Effector memory CD4-positive, alpha-beta T cell (primary cell): ENCODE data around the gene ACP3.
"Not testable (repeated sequence)": the region's sequence is repeated elsewhere in the genome, so short reads cannot be mapped to it uniquely, and the experiment has no call there.

Experiments used
- DNase-seq, 3 donors: peaks; one replicate each; pipeline ENCODE4 v3.0.0-alpha.2; 2020
- H3K27ac ChIP-seq: 2 replicates; pipeline ENCODE4 v1.7.0; 2013; ENCODE audit warnings: mild to moderate bottlenecking, low read length, moderate library complexity; ENCODE audit not compliant: insufficient read depth, poor library complexity, severe bottlenecking
- H3K27me3 ChIP-seq: replicated peaks from 2 replicates; pipeline ENCODE4 v1.7.0; 2013; ENCODE audit warnings: mild to moderate bottlenecking, low read length; ENCODE audit not compliant: insufficient read depth, control insufficient read depth, poor library complexity, severe bottlenecking
- H3K36me3 ChIP-seq: 2 replicates; pipeline ENCODE4 v1.7.0; 2013; ENCODE audit warnings: mild to moderate bottlenecking, low read length, moderate library complexity; ENCODE audit not compliant: control insufficient read depth, insufficient read depth
- H3K4me1 ChIP-seq: 2 replicates; pipeline ENCODE4 v1.7.0; 2013; ENCODE audit warnings: low read length, mild to moderate bottlenecking; ENCODE audit not compliant: control insufficient read depth, insufficient read depth, poor library complexity, severe bottlenecking
- H3K4me3 ChIP-seq: 2 replicates; pipeline ENCODE4 v1.7.0; 2013; ENCODE audit warnings: low read length, low read depth, mild to moderate bottlenecking; ENCODE audit not compliant: insufficient read depth, poor library complexity, severe bottlenecking
- H3K9me3 ChIP-seq: 2 replicates; pipeline ENCODE4 v1.7.0; 2013; ENCODE audit warnings: mild to moderate bottlenecking, low read length, moderate library complexity; ENCODE audit not compliant: control insufficient read depth

ACP3 gene

DNA sequence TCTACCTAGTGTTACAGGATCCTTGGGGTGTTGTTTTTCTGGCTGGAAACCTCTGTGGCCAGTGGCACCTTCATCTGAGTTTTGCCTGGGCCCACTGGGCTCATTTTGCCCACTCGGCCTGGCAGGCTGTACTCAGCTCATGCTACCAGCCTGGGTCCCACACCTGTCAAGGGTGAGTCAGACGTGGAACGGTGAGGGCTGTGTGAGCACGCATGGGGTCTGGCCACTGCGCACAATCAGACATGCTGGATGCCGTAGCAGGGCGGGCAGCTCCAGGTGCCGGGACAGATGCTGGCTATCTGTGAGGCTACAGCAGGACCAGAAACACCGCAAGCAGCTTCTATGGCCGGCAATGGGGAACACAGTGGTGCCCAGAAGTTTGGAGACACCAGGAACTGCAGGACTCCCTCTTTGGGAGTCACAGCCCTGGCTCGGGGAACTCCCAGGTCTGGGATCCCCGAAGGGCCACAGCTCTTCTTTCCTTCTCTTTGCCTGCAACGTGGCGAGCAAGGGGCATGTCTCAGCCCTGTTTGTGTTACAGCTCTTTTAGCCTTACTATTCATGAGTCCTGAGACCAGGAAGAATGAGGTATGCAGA lies 64.2 kb downstream of the ACP3 start:
- H3K27ac ChIP-seq: no peak overlapping the region
- no peaks in the 10 kb centered on the region for H3K9me3 ChIP-seq
- no peaks in the 10 kb centered on the region for H3K4me1 ChIP-seq
- H3K4me3 ChIP-seq: no peak overlapping the region
- DNase-seq: no peak
- peaks cover 3% of the 10 kb centered on the region for H3K27me3 ChIP-seq
- H3K36me3 ChIP-seq: no peaks in the 10 kb centered on the region

DNA sequence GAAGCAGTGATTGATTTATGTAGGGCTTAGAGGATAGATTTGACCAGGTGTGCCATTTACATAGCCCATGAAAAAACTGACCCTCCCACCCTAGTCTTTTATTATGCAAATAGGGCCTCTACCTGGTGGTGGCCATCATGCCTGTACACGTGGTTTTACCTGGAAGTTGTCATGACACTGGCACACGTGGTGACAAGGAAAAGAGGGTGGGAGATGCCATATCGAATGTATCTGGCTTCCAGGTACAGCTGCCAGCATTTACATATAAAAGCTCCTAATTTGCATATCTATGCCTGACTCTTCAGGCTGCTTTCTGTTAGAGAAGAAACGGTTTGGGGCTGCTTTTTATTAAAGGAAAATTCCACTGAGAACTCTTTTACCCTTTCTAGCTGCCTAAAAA lies 65.1 kb downstream of the ACP3 start:
- DNase-seq: no peak
- H3K27ac ChIP-seq: no peak overlapping the region
- no peaks in the 10 kb centered on the region for H3K36me3 ChIP-seq
- no peak overlapping the region for H3K4me3 ChIP-seq
- H3K4me1 ChIP-seq: no peaks in the 10 kb centered on the region
- peaks cover 3% of the 10 kb centered on the region for H3K27me3 ChIP-seq
- H3K9me3 ChIP-seq: no peaks in the 10 kb centered on the region

DNA sequence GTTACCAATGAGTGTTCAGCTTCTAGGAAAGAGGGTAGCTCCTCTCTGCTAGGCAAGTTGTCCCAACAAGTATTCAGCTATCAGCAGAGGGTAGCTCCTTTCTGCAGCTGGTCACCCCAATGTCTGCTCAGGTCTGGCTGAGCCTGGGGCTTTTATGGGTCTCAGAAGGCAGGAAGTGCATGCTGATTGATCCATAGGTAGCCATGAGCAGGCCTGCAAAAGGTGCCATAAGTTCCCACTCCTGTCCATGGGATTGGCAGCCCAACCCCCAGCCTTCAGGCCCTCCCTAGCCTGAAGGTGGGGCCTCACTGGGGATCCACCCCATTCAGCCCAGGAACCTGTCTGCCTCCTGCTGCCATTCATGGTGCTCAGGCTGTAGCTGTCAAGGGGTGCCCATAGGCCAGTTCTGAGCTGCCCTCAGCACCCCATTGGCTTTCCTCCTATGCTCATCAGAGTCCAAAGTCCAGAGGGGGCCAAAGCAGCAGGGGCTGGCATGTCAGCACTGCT lies 65.5 kb downstream of the ACP3 start:
- H3K4me3 ChIP-seq: no peak overlapping the region
- no peak for DNase-seq
- no peaks in the 10 kb centered on the region for H3K9me3 ChIP-seq

DNA sequence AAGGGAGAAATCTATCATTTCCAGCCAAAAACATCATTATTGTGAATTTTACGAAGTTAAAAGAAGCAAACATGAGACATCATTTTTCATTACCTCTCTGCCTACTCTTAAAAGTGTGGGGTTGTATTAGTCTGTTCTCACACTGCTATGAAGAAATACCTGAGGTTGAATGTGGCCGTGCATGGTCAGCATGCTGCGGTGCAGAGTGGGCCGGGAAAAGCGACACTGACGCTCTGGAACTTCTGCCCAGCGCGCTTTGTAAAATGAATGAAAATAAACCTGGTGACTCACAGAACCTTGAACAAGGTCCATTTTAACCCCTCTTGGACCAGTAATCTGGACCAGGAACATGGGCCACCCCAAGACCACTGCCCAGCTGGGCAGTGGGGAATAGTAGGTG lies 69.1 kb downstream of the ACP3 start:
- H3K36me3 ChIP-seq: no peaks in the 10 kb centered on the region
- H3K4me1 ChIP-seq: no peaks in the 10 kb centered on the region
- H3K9me3 ChIP-seq: no peaks in the 10 kb centered on the region
- no peak overlapping the region for H3K4me3 ChIP-seq
- H3K27ac ChIP-seq: no peak overlapping the region
- DNase-seq: no peak
- no peaks in the 10 kb centered on the region for H3K27me3 ChIP-seq

More for the DNA sequence above, 65.5 kb downstream of the ACP3 start:
- Histone ChIP-seq H3K36me3 (no peaks in the 10 kb centered on the region), H3K27ac (no peak overlapping the region), H3K27me3 (peaks cover 3% of the 10 kb centered on the region), H3K4me1 (no peaks in the 10 kb centered on the region)

DNA sequence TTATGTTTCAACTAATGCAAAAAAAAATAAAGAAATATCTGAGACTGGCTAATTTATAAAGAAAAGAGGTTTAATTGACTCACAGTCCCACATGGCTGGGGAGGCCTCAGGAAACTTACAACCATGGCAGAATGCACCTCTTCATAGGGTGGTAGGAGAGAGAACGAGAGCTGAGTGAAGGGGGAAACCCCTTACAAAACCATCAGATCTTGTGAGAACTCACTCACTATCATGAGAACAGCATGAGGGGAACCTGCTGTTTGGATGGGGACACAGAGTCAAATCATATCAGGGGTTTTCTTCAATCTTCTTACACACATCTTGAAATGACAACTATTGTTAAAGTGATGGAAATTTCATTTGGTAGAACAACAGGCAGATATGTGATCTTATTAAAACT lies 75.5 kb downstream of the ACP3 start:
- H3K27ac ChIP-seq, H3K36me3 ChIP-seq, H3K4me1 ChIP-seq, H3K9me3 ChIP-seq, DNase-seq, H3K4me3 ChIP-seq, H3K27me3 ChIP-seq: not testable (repeated sequence)

DNA sequence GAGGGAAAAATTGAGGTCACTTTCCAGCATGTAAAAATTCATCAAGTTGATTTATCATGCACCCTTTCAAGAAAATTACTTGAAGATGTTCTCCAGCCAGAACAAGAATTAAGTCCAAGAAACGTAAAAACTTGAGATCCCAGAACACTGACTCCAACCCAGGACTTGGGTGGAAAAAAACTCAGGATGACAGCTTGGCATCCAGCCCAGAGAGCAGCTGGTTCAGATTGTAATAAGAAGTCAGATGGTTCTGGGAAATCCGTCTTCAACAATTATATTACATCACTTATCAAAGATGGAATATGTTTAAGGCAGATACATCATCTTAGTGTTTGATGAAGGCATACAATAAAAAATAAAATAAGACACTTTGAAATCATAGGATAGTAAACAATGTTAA lies 77.1 kb downstream of the ACP3 start:
- H3K9me3 ChIP-seq: no peaks in the 10 kb centered on the region
- H3K27me3 ChIP-seq: no peaks in the 10 kb centered on the region
- H3K36me3 ChIP-seq: no peaks in the 10 kb centered on the region
- no peak overlapping the region for H3K4me3 ChIP-seq
- H3K4me1 ChIP-seq: no peaks in the 10 kb centered on the region
- DNase-seq: no peak
- H3K27ac ChIP-seq: no peak overlapping the region

DNA sequence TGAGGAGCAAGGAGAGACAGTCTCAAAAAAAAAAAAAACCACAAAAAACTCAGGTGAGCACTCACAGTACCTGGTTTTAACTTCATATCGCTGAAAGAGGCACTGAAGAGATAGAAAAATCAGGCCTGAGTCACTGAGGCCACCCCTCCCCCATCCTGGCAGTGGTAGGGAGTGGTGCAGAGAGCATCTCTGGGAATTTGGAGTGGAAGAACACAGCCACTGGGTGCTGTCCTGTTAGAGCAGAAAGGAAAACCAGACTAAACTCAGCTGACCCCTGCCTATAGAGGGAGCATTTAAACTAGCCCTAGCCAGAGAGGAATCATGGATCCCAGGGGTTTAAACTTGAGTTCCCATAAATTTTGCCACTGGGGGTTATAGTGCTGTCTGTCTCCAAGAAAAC lies 77.9 kb downstream of the ACP3 start:
- H3K27ac ChIP-seq: no peak overlapping the region
- H3K9me3 ChIP-seq: no peaks in the 10 kb centered on the region
- H3K27me3 ChIP-seq: no peaks in the 10 kb centered on the region
- no peaks in the 10 kb centered on the region for H3K4me1 ChIP-seq
- H3K36me3 ChIP-seq: no peaks in the 10 kb centered on the region
- H3K4me3 ChIP-seq: no peak overlapping the region
- DNase-seq: no peak

DNA sequence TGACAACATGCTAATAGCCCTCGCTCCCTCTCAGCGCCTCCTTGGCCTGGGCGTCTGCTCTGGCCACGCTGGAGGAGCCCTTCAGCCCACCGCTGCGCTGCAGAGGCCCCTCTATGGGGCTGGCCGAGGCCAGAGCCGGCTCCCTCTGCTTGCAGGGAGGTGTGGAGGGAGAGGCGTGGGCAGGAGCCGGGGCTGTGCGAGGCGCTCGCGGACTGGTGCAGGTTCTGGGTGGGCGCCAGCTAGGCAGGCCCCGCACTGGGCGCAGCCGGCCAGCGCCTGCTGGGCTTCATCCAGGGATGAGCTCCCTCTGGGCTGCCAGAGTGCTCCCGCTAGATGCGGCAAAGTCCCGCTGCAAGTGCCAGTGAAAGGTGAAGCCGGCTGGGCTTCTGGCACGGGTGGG lies 79.0 kb downstream of the ACP3 start:
- Histone ChIP-seq H3K27me3 (no peaks in the 10 kb centered on the region), H3K27ac (no peak overlapping the region), H3K9me3 (no peaks in the 10 kb centered on the region), H3K36me3 (no peaks in the 10 kb centered on the region), H3K4me3 (no peak overlapping the region), H3K4me1 (no peaks in the 10 kb centered on the region)
- DNase-seq: no peak

DNA sequence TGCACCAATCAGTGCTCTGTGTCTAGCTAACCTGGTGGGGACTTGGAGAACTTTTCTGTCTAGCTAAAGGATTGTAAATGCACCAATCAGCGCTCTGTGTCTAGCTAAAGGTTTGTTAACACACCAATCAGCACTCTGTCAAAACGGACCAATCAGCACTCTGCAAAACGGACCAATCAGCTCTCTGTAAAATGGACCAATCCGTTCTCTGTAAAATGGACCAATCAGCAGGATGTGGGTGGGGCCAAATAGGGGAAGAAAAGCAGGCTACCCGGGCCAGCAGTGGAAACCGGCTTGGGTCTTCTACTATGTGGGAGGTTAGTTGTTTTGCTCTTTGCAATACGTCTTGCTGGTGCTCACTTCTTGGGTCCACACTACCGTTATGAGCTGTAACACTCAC lies 79.6 kb downstream of the ACP3 start:
- H3K4me3 ChIP-seq, DNase-seq, H3K27ac ChIP-seq, H3K36me3 ChIP-seq, H3K9me3 ChIP-seq, H3K27me3 ChIP-seq, H3K4me1 ChIP-seq: not testable (repeated sequence)

DNA sequence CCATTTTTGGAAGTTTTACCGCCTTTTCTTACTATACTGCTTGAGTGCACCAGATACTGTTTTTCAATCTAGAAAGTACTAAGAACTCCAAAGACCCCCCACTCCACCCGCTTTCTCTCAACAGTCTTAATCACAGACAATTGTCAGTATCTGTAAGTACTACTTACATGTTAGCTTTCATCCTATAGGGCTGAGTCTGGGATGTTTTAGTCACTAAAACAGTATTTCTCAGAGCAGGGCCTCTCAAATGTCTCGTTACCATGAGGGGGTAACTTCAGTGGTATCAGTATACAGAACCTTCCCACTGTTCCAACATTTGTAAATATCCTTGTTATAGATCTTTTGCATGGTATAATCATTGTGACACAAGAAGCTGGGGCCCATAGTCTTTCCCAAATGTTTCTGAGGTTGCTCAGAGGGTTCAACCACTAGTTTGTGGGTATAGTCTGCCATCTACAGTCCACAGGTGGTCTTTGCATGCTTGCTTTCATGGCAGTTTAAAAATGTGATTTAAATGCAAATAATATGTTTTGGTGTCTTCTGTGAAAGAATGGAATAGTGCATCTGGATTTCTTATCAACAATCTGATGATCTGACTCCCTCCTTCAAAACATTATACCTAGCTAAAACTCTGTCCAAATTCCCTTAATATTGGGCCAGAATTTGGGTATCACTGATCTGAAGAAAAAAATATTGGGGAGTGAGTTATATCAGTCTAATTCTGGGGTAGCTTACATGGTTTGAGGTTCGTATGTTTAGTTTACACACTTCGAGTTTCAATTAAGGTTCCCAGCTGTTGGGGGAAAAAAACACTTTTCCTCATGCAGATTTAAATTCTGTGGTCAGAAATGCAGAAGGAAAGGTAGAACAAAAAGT lies 82.1 kb downstream of the ACP3 start:
- Histone ChIP-seq H3K4me1 (no peaks in the 10 kb centered on the region), H3K36me3 (no peaks in the 10 kb centered on the region), H3K27me3 (no peaks in the 10 kb centered on the region), H3K4me3 (no peak overlapping the region), H3K9me3 (no peaks in the 10 kb centered on the region), H3K27ac (no peak overlapping the region)
- no peak for DNase-seq
